SK-N-SH (cell line): Measurements from ENCODE around the gene ARMH4. TPM values are rescaled to one million over a fixed set of nuclear protein-coding genes. Genes with fewer than 3 reads are reported as not detected.

Experiments
- CTCF ChIA-PET: fragments of 300-600, 350-600 bp; formaldehyde crosslinking; extraction: SDS; loops from one replicate; lab custom pipeline; 2021; lab: Yijun Ruan, JAX
- POLR2A ChIA-PET: fragments of 350-600 bp; sonication (Branson Sonifier 250); formaldehyde crosslinking; extraction: SDS; loops from one replicate; lab custom pipeline; 2020; ENCODE audit warnings: antibody characterized with exemption, inconsistent platforms; lab: Yijun Ruan, JAX
- DNase-seq: peaks from one replicate; pipeline ENCODE4 v3.0.0; 2012
- H2AFZ ChIP-seq: fragments of 200-600 bp; sonication (generic); 2 replicates; pipeline ENCODE4 v1.8.1; 2016; ENCODE audit warnings: antibody characterized with exemption, mild to moderate bottlenecking, low read depth
- H3F3A ChIP-seq: fragments of 200-600 bp; sonication (generic); replicated peaks from 2 replicates; pipeline ENCODE3; 2016; ENCODE audit warnings: antibody characterized with exemption, mild to moderate bottlenecking; ENCODE audit not compliant: insufficient read depth
- H3K27ac ChIP-seq, 2 experiments: fragments of 200-500 bp in 1 of 2; fragments of 200-600 bp in 1 of 2; sonication (Bioruptor generic) in 1 of 2; sonication (generic), shearing (Covaris generic) in 1 of 2; 2 replicates each; pipeline versions ENCODE4 v1.5.1 to v1.6.1; 2014 to 2016; ENCODE audit warnings: low read depth in 2 of 2, inconsistent platforms in 1 of 2, low read length in 1 of 2, mild to moderate bottlenecking in 1 of 2, mixed read lengths in 1 of 2
- H3K27me3 ChIP-seq: fragments of 200-600 bp; sonication (generic), shearing (Covaris generic); 2 replicates; pipeline ENCODE4 v1.6.1; 2016; ENCODE audit warnings: mixed run types; ENCODE audit not compliant: insufficient read depth
- H3K36me3 ChIP-seq, 2 experiments: fragments of 200-500 bp in 1 of 2; fragments of 200-600 bp in 1 of 2; sonication (Bioruptor generic) in 1 of 2; sonication (generic) in 1 of 2; replicated peaks in 1 of 2; 2 replicates each; pipeline versions ENCODE3 to v1.5.1; 2014 to 2016; ENCODE audit warnings: low read length in 1 of 2, mild to moderate bottlenecking in 1 of 2; ENCODE audit not compliant: insufficient read depth in 2 of 2, control insufficient read depth in 1 of 2
- H3K4me1 ChIP-seq, 2 experiments: fragments of 200-500 bp in 1 of 2; fragments of 200-600 bp in 1 of 2; sonication (Bioruptor generic) in 1 of 2; sonication (generic), shearing (Covaris generic) in 1 of 2; 2 replicates each; pipeline versions ENCODE4 v1.5.1 to v1.6.1; 2014 to 2016; ENCODE audit warnings: low read depth in 1 of 2, low read length in 1 of 2, mixed run types in 1 of 2; ENCODE audit not compliant: insufficient read depth in 2 of 2, control insufficient read depth in 1 of 2
- H3K4me2 ChIP-seq: fragments of 200-600 bp; sonication (generic), shearing (Covaris generic); 2 replicates; pipeline ENCODE4 v1.6.1; 2017; ENCODE audit warnings: mixed run types
- H3K4me3 ChIP-seq, 2 experiments: fragments of 200-500 bp in 1 of 2; fragments of 200-600 bp in 1 of 2; sonication (Bioruptor generic) in 1 of 2; sonication (generic), shearing (Covaris generic) in 1 of 2; 2 replicates each; pipeline versions ENCODE4 v1.5.1 to v1.8.1; 2014 to 2016; ENCODE audit warnings: low read depth in 2 of 2, inconsistent platforms in 1 of 2, low read length in 1 of 2, mild to moderate bottlenecking in 1 of 2, mixed read lengths in 1 of 2, moderate library complexity in 1 of 2
- H3K79me2 ChIP-seq: fragments of 200-600 bp; sonication (generic); 2 replicates; pipeline ENCODE4 v1.8.1; 2017; ENCODE audit warnings: mild to moderate bottlenecking; ENCODE audit not compliant: insufficient read depth
- H3K9ac ChIP-seq: fragments of 200-600 bp; sonication (generic); 2 replicates; pipeline ENCODE4 v1.6.1; 2017; ENCODE audit warnings: mixed run types
- H3K9me2 ChIP-seq: fragments of 200-600 bp; sonication (generic); 2 replicates; pipeline ENCODE4 v1.6.1; 2017; ENCODE audit warnings: mixed run types
- H3K9me3 ChIP-seq: fragments of 200-600 bp; sonication (generic); 2 replicates; pipeline ENCODE4 v1.6.1; 2017; ENCODE audit warnings: mixed run types, mild to moderate bottlenecking, moderate library complexity
- H4K20me1 ChIP-seq: fragments of 200-600 bp; sonication (generic); 2 replicates; pipeline ENCODE4 v1.6.1; 2017; ENCODE audit warnings: mild to moderate bottlenecking, mixed run types; ENCODE audit not compliant: insufficient read depth
- CHD2 ChIP-seq: fragments of 150-350 bp; IDR thresholded peaks from 2 replicates; pipeline ENCODE4 v1.6.1; 2018; ENCODE audit warnings: low read length; ENCODE audit not compliant: partially characterized antibody
- ELF1 ChIP-seq: IDR thresholded peaks from 2 replicates; pipeline ENCODE4 v1.4.0; 2012
- EP300 ChIP-seq, 2 experiments: IDR thresholded peaks; 2 replicates each; pipeline versions ENCODE4 v1.4.0 to v1.6.1; 2012; ENCODE audit warnings: borderline replicate concordance in 1 of 2, low read depth in 1 of 2, low read length in 1 of 2
- EZH2phosphoT487 ChIP-seq: fragments of 200-600 bp; sonication (generic); IDR thresholded peaks from 2 replicates; pipeline ENCODE4 v1.6.1; 2017; ENCODE audit warnings: low read depth, mixed run types, mild to moderate bottlenecking, antibody characterized with exemption, moderate library complexity, borderline replicate concordance
- FOXJ3 ChIP-seq: sonication (generic); formaldehyde crosslinking; IDR thresholded peaks from 2 replicates; pipeline ENCODE4 v1.5.1; 2020; ENCODE audit warnings: mild to moderate bottlenecking, missing genetic modification reagents
- FOXM1 ChIP-seq: IDR thresholded peaks from 2 replicates; pipeline ENCODE4 v1.4.0; 2012; ENCODE audit warnings: low read depth, mild to moderate bottlenecking
- GABPA ChIP-seq: IDR thresholded peaks from 2 replicates; pipeline ENCODE4 v1.4.0; 2012; ENCODE audit warnings: low read depth, mild to moderate bottlenecking
- IRF3 ChIP-seq: fragments of 150-350 bp; IDR thresholded peaks from 2 replicates; pipeline ENCODE4 v1.6.1; 2016; ENCODE audit warnings: mild to moderate bottlenecking, low read depth, low read length
- JUND ChIP-seq: IDR thresholded peaks from 2 replicates; pipeline ENCODE4 v1.4.0; 2012
- MAX ChIP-seq: IDR thresholded peaks from 2 replicates; pipeline ENCODE4 v1.4.0; 2012; ENCODE audit warnings: low read depth
- MEF2A ChIP-seq: IDR thresholded peaks from 2 replicates; pipeline ENCODE4 v1.4.0; 2012; ENCODE audit warnings: low read depth, borderline replicate concordance
- NFIC ChIP-seq: IDR thresholded peaks from 2 replicates; pipeline ENCODE4 v1.4.0; 2012; ENCODE audit warnings: borderline replicate concordance
- NRF1 ChIP-seq: IDR thresholded peaks from 2 replicates; pipeline ENCODE4 v1.6.1; 2012; ENCODE audit warnings: low read depth, mild to moderate bottlenecking, low read length
- RCOR1 ChIP-seq: fragments of 150-350 bp; IDR thresholded peaks from 2 replicates; pipeline ENCODE4 v1.6.1; 2017; ENCODE audit warnings: antibody characterized with exemption, low read length
- REST ChIP-seq: IDR thresholded peaks from 2 replicates; pipeline ENCODE4 v1.6.1; 2012; ENCODE audit warnings: mild to moderate bottlenecking, low read depth, low read length, moderate library complexity
- RXRA ChIP-seq: IDR thresholded peaks from 2 replicates; pipeline ENCODE4 v1.4.0; 2012; ENCODE audit warnings: low read depth, mild to moderate bottlenecking, borderline replicate concordance
- SMC3 ChIP-seq: IDR thresholded peaks from 2 replicates; pipeline ENCODE4 v1.6.1; 2012; ENCODE audit warnings: low read depth, low read length, improper control_type of control experiment
- TAF1 ChIP-seq: IDR thresholded peaks from 2 replicates; pipeline ENCODE4 v1.6.1; 2012; ENCODE audit warnings: low read depth, mild to moderate bottlenecking, low read length, moderate library complexity, borderline replicate concordance
- USF1 ChIP-seq: IDR thresholded peaks from 2 replicates; pipeline ENCODE4 v1.4.0; 2012; ENCODE audit warnings: low read depth, borderline replicate concordance
- WGBS: methylation state at CpG from one replicate; pipeline ENCODE4 v1.1.6; 2017; ENCODE audit warnings: low lambda C conversion rate; 5-methylcytosine and 5-hydroxymethylcytosine counted together
- polyA plus RNA-seq, 3 experiments: library from polyadenylated mRNA; depleted of rRNA; stranded (reverse); fragments of >200 nt; gene quantifications; 2 replicates each; pipeline ENCODE4 v1.2.3, GENCODE V29; 2012

The ARMH4 gene
- polyA plus RNA-seq, 1 of the 3 experiments (the other 2 are of a cell fraction): 0.39 TPM

GRCh38 chr14:57960946-57961785, 190.8 kb downstream of the ARMH4 start:
- H3K36me3 ChIP-seq: no peaks in the 10 kb centered on the region
- no peak overlapping the region for H3K4me2 ChIP-seq
- 22% methylated on average over 9 of the region's 16 CpGs for WGBS
- no peak for DNase-seq
- no peaks in the 10 kb centered on the region for H3K79me2 ChIP-seq
- H3K4me1 ChIP-seq: no peaks in the 10 kb centered on the region
- no peaks in the 10 kb centered on the region for H4K20me1 ChIP-seq
- CTCF ChIA-PET: no interaction called here
- no peak overlapping the region for H2AFZ ChIP-seq
- no peak overlapping the region for H3K9ac ChIP-seq
- TF ChIP-seq MEF2A: no peak
- TF ChIP-seq EP300 (IDR thresholded peaks at IDR 0.05; ENCODE audit: borderline replicate concordance in 1 of 2, low read depth in 1 of 2, low read length in 1 of 2): no peak
- no peak for TF ChIP-seq TAF1
- no peak for TF ChIP-seq RCOR1
- no peak for TF ChIP-seq FOXJ3 (CRISPR knock-in tag)
- no peak for TF ChIP-seq NRF1
- TF ChIP-seq IRF3: no peak
- no peak for TF ChIP-seq SMC3
- TF ChIP-seq JUND: no peak
- no peak for TF ChIP-seq USF1
- TF ChIP-seq ELF1: no peak
- TF ChIP-seq GABPA: no peak
- TF ChIP-seq CHD2: no peak
- TF ChIP-seq NFIC: no peak
- no peak for TF ChIP-seq EZH2phosphoT487
- TF ChIP-seq FOXM1: no peak
- TF ChIP-seq RXRA: no peak
- no peak for TF ChIP-seq REST
- TF ChIP-seq MAX: no peak
- H3K4me3 ChIP-seq: no peak overlapping the region
- no peaks in the 10 kb centered on the region for H3K9me2 ChIP-seq
- POLR2A ChIA-PET: no interaction called here
- no peaks in the 10 kb centered on the region for H3K9me3 ChIP-seq
- no peaks in the 10 kb centered on the region for H3F3A ChIP-seq
- H3K27ac ChIP-seq: no peak overlapping the region
- H3K27me3 ChIP-seq: peaks cover 7% of the 10 kb centered on the region; the same call in 1 of the 2 replicates
